H1 (cell line): ENCODE measurements around the gene SNAPC3. TPM values are rescaled to one million over a fixed set of nuclear protein-coding genes. Genes with fewer than 3 reads are reported as not detected.

Experiments used
- polyA plus RNA-seq, 7 experiments: library from polyadenylated mRNA; depleted of rRNA in 3 of 7; stranded (reverse) in 5 of 7; unstranded in 2 of 7; fragments of >200 nt in 5 of 7; fragments of 200-250 nt in 2 of 7; gene quantifications; 1 replicate in 5 of 7; 2 replicates in 1 of 7; 4 replicates in 1 of 7; pipeline versions ENCODE4 v1.2.1 to v1.2.3, GENCODE V29; 2011 to 2013; ENCODE audit warnings: missing spikeins in 2 of 7, mixed read lengths in 2 of 7
- small RNA-seq: library from polyadenylated mRNA; stranded (forward); fragments of <200 nt; extraction: miRNeasy Mini kit (QIAGEN cat#:217004); gene quantifications from one replicate; pipeline ENCODE3, GENCODE V24; 2013; ENCODE audit not compliant: insufficient read depth
- total RNA-seq: library from RNA; stranded (reverse); fragmentation: NEBNext Ultra II Directional; extraction: Animal tissue kit (Norgen Biotek cat#: 25700); gene quantifications from 2 replicates; pipeline ENCODE4 v1.2.1, GENCODE V29; 2021

Gene SNAPC3
- total and polyA plus RNA-seq, 2 of the 8 experiments (the other 6 are each of a cell fraction or from before 2014, with no cell fraction given) = 11.9 to 25.8 TPM

Small RNAs within 50 kb of the gene (small RNA-seq; reads per million reads assigned to genes)
- not detected for gene RNU6-319P

Other genes starting within 250 kb of the SNAPC3 start
- gene TTC39B, start 115.7 kb upstream of the SNAPC3 start, total RNA-seq = 9.5 and 10.9 TPM in 2 replicates
- 1.3 and 1.6 TPM in 2 replicates for gene TTC39B, start 115.7 kb upstream of the SNAPC3 start, polyA plus RNA-seq (2011; rRNA removed)
- gene PSIP1, start 88.1 kb downstream of the SNAPC3 start, total RNA-seq = 368 and 387 TPM in 2 replicates
- gene PSIP1, start 88.1 kb downstream of the SNAPC3 start, polyA plus RNA-seq (2011; rRNA removed) = 31.6 and 63.3 TPM in 2 replicates
- gene CCDC171, start 130.2 kb downstream of the SNAPC3 start, total RNA-seq = 1.9 and 2.3 TPM in 2 replicates
- gene CCDC171, start 130.2 kb downstream of the SNAPC3 start, polyA plus RNA-seq (2011; rRNA removed) = 0.39 and 0.83 TPM in 2 replicates